Endometrium (tissue), 2 donors: ENCODE measurements around the gene STUM.

Experiments
- FAIRE-seq: peaks from 2 replicates; lab custom pipeline; 2012; peaks lifted over from hg19 to GRCh38; lab: Jason Lieb, UNC
- donor health status: control.
- donor health status: control.

The STUM gene

DNA sequence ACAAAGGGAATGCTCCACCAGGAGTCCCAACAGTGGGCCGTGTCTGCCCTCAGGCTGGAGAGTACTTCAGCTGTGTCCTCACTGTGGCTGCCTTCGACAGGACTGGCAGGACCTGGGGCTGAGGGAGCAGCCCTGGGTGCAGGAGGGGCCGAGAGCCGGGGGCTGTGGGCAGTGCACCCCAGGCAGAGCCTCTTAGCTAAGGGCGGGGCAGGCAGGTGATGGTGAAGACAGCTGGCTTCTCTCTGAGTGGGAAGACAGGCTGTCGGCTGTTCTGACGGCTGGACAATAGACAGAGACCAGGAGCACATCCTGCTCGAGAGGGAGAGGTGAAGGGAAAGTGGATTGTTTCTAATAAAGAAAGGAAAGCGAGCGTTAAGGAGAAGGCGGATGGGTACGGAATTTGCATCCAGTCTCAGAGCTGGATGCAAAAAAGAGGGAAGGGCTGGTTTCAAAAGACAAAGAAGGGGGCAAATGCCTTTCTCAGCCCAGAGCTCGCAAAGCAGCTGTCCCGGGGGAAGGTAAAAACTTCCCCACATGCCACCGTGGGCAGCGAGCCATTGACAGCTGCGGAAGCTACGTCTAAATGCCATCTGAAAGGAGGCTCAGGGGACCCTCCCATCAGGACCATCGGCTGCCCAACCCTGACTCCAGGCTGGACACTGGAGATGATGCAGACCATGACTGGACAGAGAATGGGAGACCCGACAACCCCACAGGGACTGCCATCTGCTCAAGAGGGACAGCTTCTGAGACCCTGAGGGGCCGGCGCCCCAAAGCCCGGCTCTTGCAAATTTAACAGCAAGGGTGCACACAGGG lies 92.0 kb downstream of the STUM start:
- no peak for FAIRE-seq

DNA sequence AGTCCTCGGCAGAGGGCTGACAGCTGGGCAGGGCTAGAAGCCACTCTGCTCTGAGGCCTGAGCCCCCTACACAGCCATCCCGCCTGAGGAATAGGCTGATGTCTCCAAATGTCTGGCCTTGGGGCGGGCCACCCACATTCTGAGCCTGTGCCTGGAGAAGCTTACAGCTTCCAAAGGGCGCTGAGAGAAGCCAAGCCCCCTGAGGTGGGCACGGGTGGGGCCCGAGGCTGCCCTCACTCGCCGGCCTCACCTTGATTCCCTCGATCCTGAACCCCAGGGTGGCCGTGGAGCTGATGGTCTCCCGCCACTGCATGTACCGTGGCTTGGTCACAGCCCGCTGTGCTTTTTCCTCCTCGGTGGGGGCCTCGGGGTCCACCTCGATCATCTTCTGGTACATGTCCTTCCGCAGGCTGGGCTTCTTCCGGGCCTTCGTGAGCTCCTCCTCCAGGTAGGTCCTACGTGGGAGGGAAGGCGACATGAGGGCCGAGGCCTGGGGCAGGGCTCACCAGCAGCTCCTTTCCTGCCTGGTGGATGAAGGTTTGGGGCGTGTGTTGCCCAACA lies 93.2 kb downstream of the STUM start:
- no peak for FAIRE-seq

- no peak for FAIRE-seq
Measured at GRCh38 chr1:226642421-226642820, 93.9 kb downstream of the STUM start.

DNA sequence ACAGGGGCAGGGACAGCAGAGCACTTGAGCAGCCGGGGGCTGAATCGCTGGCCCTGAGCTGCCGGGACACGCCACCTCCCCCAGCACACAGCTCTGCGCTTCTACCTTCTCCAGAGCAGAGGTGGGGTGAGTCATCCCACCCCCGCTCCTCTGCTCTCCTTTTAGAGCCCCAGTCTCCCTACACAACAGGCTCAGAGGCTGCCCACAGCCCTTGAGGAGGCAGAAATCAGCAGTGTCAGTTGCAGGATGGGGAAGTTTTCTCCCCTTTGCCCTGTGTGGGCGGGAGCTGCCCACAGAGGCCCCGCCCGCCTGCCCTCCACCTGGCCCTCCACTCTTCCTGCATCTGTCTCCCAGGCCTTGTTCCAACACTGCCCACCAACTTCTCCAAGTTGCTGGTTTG lies 94.6 kb downstream of the STUM start:
- FAIRE-seq: no peak

GRCh38 chr1:226643611-226644540 lies 95.3 kb downstream of the STUM start:
- FAIRE-seq: no peak

GRCh38 chr1:226644541-226645176 lies 96.1 kb downstream of the STUM start:
- FAIRE-seq: no peak

DNA sequence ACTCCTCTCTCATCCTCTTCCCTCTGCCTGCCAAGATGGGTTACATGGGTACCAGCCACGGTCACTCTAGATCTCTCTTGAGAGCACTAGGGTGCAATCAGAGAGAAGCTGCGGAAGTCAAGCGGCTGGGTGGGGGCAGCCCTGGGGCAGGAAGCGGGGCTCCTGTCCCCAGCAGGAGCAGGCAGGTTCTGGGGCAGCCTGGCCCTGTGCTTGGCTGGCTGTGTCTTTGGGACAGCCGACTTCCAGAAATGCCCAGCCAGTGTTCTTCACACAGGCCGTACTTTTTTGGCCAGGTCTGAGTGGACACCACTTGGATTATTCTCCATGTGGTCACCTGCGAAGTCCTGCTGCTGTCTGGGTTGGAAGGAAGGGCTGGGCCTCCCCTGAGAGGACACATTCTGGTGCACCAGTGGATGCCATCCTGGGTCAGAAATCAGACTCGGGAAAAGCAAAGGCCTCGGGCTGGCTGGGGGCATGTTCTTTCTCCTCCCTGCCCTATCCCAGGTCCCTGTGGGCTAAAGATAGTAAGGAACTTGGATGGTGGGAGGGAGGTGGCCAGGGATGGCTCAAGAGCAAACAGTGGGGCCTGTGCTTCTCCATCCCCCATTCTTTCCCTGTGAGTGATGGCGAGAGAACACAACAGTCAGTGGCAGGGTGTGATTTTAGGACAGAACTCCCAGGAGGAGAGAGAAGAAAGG lies 96.9 kb downstream of the STUM start:
- no peak for FAIRE-seq

- FAIRE-seq: no peak
Measured at GRCh38 chr1:226646026-226646869, 97.7 kb downstream of the STUM start.

DNA sequence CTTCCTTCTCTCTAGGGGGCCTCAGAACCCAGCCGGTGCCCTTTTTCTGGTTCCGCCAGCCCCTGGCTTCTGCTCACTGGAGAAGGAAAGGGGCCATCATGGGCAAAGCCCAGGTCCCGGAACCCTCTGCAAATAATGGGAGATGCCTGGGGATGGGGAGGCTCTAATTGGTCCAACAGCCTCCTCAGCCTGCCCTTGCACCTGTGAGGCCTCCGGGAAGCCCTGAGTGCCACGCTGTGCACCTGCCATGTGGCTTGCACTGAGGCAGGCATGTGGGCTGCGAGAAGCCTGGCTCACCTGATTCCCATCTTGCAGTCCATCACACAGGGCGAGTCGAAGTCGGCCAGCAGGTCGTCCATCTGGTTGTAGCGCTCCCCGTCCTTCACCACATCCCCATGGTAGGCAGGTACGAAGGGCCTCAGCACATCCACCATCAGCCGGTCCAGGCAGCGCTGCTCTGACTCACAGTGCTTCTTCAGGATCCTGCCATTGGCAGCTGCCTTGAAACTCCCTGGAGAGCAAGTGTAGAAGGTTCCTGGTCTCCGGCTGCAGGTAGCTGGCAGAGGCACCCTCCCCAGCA lies 98.4 kb downstream of the STUM start:
- no peak for FAIRE-seq

DNA sequence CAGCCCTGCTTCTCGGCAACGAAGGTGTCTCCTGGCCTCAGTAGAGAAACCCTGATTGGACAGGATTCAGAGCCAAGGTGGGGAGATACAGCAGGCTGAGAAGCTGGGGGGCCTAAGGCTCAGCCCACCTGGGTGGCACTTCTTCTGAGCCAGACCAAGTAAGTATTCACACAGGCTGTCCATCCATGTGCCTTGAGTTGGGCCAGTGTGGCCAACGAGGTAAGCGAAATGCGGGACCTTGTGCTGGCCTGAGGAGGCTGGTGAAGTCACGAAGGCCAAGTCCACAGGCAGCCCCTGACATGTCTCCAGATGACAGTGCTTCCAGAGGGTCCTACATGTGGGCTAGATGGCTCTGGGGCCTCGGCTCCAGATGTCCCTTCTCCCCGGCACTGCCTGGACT lies 99.2 kb downstream of the STUM start:
- FAIRE-seq: no peak

DNA sequence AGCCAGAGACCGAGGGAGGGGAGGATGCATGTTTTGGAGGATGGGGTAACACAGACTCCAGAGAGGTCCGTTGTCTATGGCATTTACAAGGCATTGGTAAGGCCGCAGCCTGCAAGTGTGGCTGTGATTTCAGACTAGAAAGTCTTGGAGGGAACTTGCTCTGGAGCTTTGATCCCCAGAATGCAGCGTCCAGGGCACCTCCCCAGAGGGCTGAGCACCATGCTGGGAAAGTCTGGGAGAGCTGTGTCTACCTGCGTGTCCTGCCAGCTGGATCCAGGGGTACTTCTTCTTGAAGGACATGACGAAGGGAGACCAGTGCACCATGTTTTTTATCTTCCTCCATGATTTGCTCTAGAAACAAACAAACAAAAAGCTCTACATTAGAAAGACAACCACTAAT lies 99.9 kb downstream of the STUM start:
- no peak for FAIRE-seq

DNA sequence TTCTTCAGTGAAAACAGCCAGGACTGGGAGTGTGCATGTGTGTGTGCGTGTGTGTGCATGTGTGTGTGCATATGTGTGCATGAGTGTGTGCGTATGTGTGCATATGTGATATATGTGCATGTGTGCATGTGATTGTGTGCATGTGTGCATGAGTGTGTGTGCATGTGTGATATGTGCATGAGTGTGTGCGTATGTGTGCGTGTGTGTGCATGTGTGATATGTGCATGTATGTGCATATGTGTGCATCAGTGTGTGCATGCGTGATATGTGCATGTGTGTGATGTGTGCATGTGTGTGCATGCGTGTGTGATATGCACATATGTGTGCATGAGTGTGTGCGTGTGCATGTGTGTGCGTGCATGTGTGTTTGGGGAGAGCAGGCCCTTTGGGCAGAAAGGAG lies 100.7 kb downstream of the STUM start:
- no peak for FAIRE-seq

- FAIRE-seq: peak; percentile 54
Measured at GRCh38 chr1:226649780-226650179, 101.2 kb downstream of the STUM start.

DNA sequence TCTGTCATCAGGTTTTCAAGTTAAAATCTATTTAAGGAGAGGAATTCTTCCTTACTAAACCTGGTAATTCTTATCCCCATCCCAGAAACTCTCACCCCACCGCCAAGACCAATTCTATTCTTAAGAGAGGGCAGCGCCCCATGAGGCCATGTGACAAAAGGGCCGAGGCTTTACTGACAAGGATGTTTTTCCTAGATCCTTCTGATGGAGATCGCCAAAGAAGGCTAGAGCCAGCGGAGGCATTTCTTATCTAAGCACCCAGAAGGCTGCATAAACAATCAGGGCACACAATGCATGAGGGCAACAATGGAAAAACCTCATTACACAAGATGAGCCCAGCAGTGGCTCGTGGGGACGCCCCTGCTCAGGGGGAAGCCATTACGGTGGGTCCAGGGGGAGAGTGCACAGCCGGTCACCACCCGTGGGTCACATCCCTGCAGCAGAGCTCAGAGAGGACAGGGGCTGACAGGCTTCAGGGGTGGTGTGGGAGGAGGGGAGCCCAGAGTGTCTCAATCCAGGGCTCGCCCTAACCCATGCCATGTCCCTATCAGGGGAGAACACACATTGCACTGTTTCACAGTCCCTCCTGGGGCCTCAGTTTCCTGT lies 101.8 kb downstream of the STUM start:
- no peak for FAIRE-seq

- no peak for FAIRE-seq
Measured at GRCh38 chr1:226651041-226651731, 102.6 kb downstream of the STUM start.

- FAIRE-seq: no peak
Measured at GRCh38 chr1:226651732-226652105, 103.2 kb downstream of the STUM start.

- no peak for FAIRE-seq
Measured at GRCh38 chr1:226652613-226653012, 104.0 kb downstream of the STUM start.

DNA sequence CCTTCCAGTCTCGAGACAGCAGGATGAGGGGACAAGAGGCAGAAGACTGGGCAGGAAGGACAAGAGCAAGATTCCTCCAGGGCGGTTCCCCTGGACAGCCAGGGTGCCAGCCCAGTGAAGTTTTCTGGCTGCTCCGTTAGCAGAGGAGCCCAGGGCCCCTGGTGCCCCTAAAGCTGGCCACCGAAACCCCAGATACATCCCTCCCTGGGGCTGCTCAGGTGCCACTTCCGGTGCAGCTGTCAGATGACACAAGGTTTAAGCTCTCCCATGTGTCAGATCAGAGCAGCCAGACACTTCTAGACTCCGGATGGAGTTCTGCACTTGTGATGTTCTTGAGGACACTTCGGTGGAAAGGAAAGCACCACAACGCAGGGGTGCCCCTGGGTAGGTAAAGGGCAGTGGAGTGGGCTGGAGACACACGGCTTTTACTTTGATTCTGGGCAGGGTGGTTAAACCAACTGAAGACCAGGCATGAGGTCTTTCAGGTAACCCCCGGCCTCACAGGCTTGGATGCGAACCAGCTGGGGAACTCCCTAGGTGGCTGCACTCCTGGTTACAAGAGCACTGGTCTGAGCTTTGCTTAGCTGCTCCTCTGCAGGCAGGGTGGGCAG lies 104.9 kb downstream of the STUM start:
- FAIRE-seq: no peak

GRCh38 chr1:226654046-226654667 lies 105.6 kb downstream of the STUM start:
- FAIRE-seq: no peak
